WTC11 (cell line): ENCODE measurements around the gene SLC38A3.

Source experiments
- ESRRA ChIP-seq: sonication (generic); formaldehyde crosslinking; IDR thresholded peaks from 2 replicates; pipeline ENCODE4 v1.8.1; 2022; ENCODE audit warnings: mild to moderate bottlenecking, missing genetic modification reagents, borderline replicate concordance
- FOXK1 ChIP-seq: sonication (generic); formaldehyde crosslinking; IDR thresholded peaks from 2 replicates; pipeline ENCODE4 v1.8.0; 2022; ENCODE audit warnings: mild to moderate bottlenecking, moderate library complexity, missing genetic modification reagents
- GABPB1 ChIP-seq: sonication (generic); formaldehyde crosslinking; IDR thresholded peaks from 2 replicates; pipeline ENCODE4 v1.8.1; 2023; ENCODE audit warnings: mild to moderate bottlenecking, missing genetic modification reagents
- JUN ChIP-seq: sonication (generic); formaldehyde crosslinking; IDR thresholded peaks from 2 replicates; pipeline ENCODE4 v1.8.0; 2023; ENCODE audit warnings: mild to moderate bottlenecking, missing genetic modification reagents
- NFE2L1 ChIP-seq: sonication (generic); formaldehyde crosslinking; IDR thresholded peaks from 2 replicates; pipeline ENCODE4 v1.8.1; 2023; ENCODE audit warnings: missing genetic modification reagents
- NR3C1 ChIP-seq: sonication (generic); formaldehyde crosslinking; conservative IDR thresholded peaks from 2 replicates; pipeline ENCODE4 v1.8.1; 2023; ENCODE audit warnings: low read depth, mild to moderate bottlenecking, missing genetic modification reagents
- ZNF138 ChIP-seq: sonication (generic); formaldehyde crosslinking; conservative IDR thresholded peaks from 2 replicates; pipeline ENCODE4 v1.8.1; 2022; ENCODE audit warnings: mild to moderate bottlenecking, moderate library complexity, missing genetic modification reagents
- ZNF232 ChIP-seq: sonication (generic); formaldehyde crosslinking; IDR thresholded peaks from 2 replicates; pipeline ENCODE4 v1.8.0; 2022; ENCODE audit warnings: mild to moderate bottlenecking, missing genetic modification reagents
- ZNF423 ChIP-seq: fragments of 250-450 bp; sonication (Bioruptor Pico); IDR thresholded peaks from 2 replicates; pipeline ENCODE4 v2.1.2; 2022; ENCODE audit warnings: mild to moderate bottlenecking, moderate library complexity
- TF ChIP-seq, protein P1 (sequence below): sonication (generic); formaldehyde crosslinking; IDR thresholded peaks from 2 replicates; pipeline ENCODE4 v1.8.0; 2022; ENCODE audit warnings: mild to moderate bottlenecking, missing genetic modification reagents
- TF ChIP-seq, protein P2 (sequence below): fragments of 200-600 bp; IDR thresholded peaks from 2 replicates; pipeline ENCODE4 v1.8.0; 2022; ENCODE audit warnings: antibody characterized with exemption

DNA sequence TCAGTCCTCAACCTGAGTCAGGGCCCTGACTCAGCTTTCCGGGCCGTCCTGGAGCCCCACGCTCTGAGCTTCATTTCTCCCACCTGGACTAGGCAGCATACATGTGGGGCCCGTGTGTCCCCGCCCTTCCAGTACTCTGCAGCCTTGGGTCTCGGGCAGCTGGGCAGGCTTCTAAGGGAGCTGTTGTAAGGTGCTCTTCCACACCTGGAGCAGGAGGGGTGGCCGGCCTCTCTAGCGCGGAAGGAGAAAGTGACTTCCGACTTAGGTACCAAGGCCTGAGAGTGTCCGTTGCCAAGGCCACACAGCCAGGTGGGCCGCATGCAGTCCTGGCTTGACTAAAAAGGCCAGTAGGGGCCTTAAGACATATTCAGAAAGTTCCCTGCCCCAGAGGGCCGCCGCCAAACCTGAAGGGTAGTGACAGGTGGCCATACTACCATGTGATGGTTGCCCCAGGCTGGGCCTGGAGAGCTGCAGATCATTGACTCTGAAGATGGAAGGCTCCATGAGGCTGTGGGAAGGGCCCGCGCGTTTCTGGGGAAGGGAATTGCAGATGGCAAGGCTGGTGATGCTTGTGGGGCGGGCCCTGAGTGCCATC is 54.5 kb downstream of the SLC38A3 start:
- TF ChIP-seq JUN (CRISPR knock-in tag) (no peak), ZNF138 (CRISPR knock-in tag) (no peak), NFE2L1 (no peak), NR3C1 (CRISPR knock-in tag) (no peak), ZNF232 (no peak), FOXK1 (CRISPR knock-in tag) (no peak), GABPB1 (CRISPR knock-in tag) (no peak), ZNF423 (CRISPR knock-in tag) (no peak), ESRRA (no peak)
- TF ChIP-seq, protein P1, sequence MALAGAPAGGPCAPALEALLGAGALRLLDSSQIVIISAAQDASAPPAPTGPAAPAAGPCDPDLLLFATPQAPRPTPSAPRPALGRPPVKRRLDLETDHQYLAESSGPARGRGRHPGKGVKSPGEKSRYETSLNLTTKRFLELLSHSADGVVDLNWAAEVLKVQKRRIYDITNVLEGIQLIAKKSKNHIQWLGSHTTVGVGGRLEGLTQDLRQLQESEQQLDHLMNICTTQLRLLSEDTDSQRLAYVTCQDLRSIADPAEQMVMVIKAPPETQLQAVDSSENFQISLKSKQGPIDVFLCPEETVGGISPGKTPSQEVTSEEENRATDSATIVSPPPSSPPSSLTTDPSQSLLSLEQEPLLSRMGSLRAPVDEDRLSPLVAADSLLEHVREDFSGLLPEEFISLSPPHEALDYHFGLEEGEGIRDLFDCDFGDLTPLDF (CRISPR knock-in tag), result no peak
- TF ChIP-seq, protein P2, sequence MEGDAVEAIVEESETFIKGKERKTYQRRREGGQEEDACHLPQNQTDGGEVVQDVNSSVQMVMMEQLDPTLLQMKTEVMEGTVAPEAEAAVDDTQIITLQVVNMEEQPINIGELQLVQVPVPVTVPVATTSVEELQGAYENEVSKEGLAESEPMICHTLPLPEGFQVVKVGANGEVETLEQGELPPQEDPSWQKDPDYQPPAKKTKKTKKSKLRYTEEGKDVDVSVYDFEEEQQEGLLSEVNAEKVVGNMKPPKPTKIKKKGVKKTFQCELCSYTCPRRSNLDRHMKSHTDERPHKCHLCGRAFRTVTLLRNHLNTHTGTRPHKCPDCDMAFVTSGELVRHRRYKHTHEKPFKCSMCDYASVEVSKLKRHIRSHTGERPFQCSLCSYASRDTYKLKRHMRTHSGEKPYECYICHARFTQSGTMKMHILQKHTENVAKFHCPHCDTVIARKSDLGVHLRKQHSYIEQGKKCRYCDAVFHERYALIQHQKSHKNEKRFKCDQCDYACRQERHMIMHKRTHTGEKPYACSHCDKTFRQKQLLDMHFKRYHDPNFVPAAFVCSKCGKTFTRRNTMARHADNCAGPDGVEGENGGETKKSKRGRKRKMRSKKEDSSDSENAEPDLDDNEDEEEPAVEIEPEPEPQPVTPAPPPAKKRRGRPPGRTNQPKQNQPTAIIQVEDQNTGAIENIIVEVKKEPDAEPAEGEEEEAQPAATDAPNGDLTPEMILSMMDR, result no peak
